HG03432 (cell line): ENCODE results near the gene EYS.
"Not testable (repeated sequence)": the region's sequence is repeated elsewhere in the genome, so short reads cannot be mapped to it uniquely, and the experiment has no call there.

Experiments
- ATAC-seq: cut with Tn5 transposase; IDR thresholded peaks from one replicate; pipeline ENCODE4 v1.9.1; 2021; ENCODE audit warnings: mild to moderate bottlenecking, moderate library complexity; ENCODE audit not compliant: unreplicated experiment

Gene EYS

DNA sequence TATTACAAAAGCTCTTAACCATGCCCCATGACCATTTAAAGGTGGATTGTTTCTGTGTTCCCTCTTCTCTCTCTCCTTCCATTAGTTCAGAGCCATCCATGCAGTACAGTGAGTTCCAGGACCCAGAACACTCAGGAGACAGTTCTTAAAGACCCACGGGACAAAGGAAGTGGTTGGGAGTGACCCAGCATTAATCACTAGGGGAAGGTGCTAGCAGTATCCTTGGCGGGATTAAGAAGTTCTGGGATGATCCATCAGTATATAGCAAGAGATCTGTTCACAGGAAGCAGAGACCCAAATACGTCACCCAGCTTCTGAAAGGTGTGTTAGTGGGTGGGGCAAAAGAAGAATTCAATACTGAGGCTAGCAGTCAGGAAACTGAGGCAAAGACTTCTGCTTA, 1917.3 kb downstream of the EYS start:
- ATAC-seq: no peak

DNA sequence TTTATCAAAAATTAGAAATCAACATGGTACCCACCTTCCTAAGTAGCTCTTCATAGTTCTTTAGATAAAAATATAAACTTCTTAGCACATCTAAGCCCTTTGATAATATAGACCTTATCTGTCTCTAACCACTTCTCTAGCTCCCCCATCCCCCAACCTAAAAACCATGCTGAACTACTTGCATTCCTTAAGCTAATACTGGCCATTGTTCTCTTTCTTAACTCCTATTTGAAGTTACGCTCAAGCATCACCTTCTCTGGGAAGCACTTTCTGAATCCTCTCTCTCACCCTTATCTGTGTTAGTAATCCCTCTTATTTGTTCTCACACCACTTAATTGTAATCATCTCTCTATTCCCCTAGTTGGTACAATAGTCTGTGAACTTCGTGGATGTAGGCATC, 1918.5 kb downstream of the EYS start:
- ATAC-seq: no peak

DNA sequence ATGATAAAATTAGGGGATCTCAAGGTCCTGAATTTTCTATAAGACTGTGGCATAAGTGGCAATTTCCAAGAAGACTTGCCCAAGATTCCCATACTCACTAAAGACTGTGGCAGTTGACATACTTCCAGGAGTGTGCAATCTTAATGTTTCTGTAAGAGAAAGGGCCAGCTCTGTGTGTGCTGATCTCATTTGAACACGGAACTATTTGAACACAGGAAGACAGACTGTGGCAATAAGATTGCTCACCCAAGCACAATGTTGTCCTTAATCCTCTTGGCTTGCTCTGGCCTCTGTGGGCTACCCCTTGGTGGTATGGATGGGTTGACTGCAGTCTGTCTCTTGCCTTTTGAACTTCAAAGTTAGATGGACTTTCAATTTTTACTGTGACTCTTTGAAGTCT, 1920.0 kb downstream of the EYS start:
- ATAC-seq: no peak

DNA sequence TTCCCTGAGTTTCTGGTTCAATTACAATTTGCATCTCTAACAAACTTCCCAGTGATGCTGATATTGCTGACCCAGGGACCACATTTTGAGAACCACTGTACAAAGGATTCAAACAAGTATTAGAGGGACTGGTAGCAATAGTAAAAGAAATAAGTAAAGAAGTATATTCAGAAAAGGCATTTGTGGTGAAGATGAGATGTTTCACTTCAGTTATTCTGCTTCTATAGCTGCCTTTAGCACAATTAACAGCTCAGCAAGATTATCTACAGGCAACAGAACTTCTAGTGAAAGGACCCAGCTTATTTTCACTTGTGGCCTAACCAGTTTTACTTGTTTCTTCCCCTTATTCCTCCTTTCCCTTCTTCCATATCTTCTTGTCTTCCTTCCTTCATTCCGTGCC, 1922.0 kb downstream of the EYS start:
- ATAC-seq: peak; percentile 49

DNA sequence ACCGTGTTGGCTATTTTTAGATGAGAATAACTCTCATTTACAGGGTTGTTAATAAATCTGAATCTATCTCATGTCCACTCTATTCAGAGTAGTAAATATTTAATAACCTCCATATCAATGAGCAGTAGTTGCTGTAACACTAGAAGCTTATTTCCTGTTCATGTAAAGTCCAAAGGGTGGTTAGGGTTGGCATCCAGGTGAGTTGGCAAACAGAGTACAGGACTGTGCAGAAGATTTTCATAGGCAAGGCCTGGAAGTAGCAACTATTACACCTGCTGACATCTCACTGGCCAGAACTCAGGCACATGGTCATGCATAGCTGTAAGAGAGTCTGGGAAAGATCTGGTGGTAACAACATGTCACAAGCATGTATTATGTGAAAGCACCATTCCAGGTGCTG, 1923.9 kb downstream of the EYS start:
- ATAC-seq: peak; percentile 43

DNA sequence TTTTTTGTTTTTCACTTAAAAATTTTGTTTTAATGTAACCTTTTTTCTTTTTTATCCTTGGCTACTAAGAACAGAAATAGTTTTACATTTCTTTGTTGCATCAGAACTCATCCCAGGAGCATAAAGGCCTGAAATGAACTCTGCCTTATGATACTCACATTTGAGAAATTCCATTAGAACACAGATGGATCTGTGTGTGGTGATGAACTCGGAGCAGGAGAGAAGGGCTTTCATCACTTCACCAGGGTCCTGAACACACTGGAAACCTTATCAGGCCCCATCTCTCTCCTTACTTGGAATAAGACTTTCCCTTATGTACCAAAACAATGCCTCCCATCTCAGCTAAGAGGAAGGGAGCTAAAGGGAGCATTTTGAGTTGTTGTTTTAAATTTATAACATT, 1932.1 kb downstream of the EYS start:
- no peak for ATAC-seq

DNA sequence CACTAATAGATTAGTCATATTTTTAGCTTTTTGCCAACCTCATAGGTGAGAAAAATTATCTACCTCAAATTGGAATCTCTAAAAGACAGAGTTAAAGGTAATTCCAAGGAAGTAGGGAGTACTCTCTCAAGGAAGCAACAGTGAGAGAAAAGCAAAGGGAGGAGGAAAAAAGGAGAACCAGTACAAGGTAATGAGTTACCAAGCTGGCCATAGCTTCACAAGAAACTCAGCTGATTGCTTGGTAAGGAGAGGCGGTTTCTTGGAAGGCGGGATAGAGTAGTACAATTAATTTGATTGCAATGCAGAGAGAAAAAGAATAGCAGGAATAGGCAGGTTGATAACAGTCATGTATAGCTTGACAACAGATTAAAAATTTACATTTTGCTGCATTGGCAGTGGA, 1933.8 kb downstream of the EYS start:
- no peak for ATAC-seq

DNA sequence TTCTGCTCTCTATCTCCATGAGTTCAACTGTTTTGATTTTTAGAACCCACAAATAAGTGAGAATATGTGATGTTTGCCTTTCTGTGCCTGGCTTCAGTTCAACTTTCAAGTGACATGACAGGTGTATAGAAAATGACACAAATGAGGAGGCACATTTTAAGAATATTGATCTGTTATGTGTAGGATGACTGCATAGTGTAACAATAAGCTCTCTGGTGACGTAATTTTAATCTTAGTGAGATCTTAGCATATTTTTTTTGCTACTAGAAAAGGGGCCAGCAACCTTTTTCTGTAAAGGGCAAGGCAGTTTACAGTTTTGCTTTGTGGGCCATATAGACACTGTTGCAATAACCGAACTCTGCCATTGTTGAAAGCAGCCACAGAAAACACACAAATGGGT, 1941.2 kb downstream of the EYS start:
- no peak for ATAC-seq

DNA sequence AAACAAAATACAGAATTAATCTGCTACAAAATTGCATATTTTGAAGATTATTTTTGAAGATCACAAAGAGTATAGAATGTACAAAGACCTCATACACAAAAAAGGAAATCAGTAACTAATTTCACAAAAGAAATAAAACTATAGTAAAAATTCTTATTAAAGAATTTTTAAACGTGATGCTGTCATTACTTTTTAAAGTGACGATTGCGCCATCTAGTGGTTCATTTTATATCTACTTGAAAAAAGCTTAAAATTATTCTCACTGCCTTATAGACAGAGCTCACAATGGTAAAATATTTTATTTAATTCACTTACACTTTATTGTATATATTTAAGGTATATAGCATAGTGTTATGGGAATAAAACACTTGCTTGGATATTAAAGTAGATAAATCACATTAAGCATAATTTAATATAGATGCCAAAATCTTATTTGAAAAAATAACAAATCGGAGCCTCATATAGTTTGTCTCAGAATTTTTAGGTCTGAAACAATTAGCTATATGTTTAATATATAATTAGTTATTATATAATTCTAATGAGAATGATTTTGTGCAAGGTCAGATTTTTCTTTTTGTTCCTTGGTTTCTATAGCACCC, 1942.6 kb downstream of the EYS start:
- ATAC-seq: peak; percentile 48

DNA sequence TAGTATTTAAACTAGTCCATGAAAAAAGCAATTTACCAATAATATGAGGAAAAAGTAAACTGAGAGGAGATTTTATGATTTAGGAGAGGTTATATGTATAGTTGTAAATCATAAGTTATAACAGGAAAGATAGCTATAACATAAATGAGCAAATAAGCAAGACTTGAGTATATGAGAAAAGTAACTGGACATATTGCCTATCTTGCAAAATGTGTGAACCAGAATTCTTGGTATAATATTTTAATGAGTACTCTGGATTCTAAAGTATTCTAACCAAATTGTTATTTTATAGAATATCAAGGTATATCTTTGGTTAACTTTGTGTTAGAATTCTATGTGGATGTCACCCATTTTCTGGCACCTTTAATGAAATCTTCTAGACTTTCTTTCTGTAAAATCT, 1946.8 kb downstream of the EYS start:
- ATAC-seq: no peak

DNA sequence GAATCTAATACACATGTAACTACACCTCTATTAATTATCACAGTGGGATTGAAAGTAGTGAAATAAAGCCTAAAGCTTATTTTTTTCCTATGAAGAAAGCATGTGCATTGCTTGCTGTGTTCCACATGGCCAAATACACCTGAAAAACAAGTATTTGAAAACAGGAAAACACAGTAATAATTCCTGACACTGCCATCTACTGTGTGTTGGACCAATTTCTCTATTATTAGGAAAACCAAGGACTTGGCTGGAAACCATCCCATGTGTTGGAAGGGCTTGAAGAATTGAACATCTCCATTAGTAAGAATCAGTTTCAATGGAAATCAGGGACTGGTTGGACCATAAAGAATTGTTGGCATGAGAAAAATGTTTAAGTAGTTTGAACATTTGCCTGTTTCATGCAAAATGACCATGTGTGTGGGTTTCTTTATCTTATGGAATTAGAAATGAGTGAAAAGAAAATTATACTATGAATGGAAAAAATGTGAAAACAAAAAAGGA, 1947.4 kb downstream of the EYS start:
- ATAC-seq: no peak

DNA sequence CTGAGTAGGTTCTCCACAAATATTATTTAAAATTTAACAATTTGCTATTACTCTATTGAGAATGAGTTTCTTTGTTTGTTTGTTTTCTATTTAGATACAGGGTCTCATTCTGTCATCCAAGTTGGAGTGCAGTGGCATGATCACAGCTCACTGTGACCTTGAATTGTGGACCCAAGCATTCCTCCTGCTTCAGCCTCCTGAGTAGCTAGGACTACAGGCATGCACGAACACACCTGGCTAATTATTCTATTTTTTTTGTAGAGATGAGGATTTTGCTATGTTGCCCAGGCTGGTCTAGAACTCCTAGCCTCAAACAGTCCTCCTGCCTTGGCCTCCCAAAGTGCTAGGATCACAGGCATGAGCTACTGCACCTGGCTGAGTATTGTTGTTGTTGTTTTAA, 1949.2 kb downstream of the EYS start:
- ATAC-seq: no peak

DNA sequence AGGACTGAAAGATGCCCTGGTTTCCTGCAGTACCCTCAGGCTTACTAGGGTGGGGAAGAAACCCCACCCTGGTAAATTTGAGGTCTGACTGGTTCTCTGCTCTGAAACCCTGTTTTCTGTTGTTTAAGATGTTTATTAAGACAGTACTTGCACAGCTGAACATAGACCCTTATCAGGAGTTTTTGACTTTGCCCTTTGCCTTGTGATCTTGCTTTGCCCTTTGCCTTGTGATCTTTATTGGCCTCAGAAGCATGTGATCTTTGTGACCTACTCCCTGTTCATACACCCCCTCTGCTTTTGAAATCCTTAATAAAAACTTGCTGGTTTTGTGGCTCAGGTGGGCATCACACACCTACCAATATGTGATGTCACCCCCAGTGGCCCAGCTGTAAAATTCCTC, 1949.8 kb downstream of the EYS start:
- ATAC-seq: not testable (repeated sequence)

DNA sequence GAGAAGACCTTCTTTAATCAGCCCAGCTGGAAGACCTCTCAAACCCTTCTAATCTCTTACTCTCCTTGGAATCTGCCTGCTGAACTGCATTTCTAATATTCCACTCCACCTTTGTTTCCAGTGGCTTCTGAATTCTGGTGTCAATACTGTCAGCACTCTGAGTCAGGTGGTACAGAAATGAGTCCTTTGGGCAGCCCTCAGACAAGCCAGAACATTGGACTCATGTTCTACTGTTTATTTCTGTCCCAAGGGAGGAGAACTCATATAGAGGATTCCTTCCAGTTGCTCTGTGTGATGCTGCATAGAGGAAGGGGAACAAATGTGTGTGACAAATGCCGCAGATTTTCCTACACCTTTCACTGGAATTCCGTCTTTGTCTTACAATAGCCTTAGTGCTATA, 1956.6 kb downstream of the EYS start:
- ATAC-seq: no peak

DNA sequence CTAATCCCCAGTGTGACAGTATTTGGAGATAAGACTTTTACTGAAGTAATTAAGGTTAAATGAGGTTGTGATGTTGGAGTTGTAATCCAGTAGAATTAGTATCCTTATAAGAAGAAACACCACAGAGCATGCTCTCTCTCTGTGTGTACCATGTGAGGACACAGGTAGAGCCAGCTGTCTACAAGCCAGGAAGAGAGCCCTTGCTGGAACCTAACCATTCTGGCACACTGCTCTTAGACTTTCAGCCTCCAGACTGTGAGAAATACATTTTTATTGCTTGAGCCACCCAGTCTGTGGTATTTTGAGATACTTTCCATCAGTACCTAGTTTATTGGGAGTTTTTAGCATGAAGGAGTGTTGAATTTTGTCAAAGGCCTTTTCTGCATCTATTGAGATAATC, 1961.2 kb downstream of the EYS start:
- no peak for ATAC-seq

DNA sequence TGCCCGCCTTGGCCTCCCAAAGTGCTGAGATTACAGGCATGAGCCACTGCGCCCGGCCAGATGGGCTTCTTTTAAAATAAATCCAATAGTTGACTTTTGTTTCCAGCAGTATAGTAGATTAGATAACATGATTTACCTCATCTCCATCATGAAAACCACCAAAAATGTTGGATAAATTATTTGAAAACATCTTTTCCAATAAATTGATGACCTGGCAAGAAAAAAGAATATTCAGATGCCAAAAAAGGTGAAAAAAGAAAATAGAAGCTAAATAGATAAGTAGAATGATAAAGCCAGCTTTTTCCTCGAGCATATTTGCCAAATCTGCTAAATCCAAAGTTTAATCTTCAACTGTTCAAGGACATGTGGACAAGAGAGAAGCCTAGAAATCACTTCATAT, 1962.2 kb downstream of the EYS start:
- no peak for ATAC-seq

DNA sequence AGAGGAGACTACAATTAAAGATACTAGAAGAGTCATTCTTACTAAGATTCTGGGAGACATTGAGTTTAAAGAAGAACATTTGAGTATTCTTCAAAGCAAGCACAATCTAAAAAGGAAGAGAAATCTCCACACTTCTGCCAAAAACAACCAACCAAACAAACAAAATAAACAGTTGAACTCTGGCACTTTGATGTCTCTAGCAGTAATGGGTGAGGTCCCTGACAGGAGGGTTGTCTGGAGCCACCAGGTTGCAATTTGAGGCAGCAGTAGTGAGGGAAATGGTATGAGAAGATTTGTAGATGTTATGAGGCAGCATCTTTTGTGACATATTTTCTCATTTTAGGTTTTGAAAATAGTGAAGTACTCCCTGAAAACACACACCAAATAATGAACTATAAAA, 1963.3 kb downstream of the EYS start:
- ATAC-seq: no peak

DNA sequence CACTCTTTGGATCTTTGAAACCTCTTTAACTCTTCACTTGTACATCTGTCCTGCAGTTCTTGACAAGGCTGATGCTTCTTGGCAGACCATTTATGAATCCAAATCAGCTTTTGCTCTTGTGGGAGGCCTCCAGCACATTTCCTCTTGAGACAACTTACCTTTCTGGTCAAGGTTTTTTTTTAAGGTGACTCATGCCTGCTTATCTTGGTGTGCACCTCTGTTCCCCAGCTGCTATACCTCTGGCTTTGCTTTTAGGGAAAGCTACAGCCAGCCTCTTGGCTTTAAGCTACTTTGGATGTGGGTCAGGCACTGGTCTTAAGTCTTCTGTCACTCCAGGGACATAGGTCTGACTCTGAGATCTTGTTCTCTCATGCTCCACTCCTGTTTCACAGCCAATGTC, 1965.0 kb downstream of the EYS start:
- no peak for ATAC-seq

DNA sequence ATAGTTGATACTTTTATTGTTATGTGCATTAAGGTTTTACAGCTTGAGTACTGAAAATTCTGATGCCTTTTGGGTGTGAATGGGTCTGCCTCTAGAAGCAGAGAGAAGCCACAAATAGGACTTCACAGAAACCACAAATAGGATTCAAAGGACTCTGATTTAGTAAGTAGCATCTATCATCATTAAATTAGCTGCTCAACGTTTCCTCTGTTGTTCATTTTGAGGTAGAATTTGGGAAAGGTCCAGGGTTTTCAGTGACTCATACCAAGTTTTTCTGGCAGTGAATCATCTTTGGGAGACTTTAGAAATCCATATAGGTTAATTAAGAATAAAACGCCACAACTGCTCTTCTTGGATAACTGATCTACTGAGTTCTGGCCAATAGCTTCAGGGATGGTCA, 1966.3 kb downstream of the EYS start:
- ATAC-seq: no peak

DNA sequence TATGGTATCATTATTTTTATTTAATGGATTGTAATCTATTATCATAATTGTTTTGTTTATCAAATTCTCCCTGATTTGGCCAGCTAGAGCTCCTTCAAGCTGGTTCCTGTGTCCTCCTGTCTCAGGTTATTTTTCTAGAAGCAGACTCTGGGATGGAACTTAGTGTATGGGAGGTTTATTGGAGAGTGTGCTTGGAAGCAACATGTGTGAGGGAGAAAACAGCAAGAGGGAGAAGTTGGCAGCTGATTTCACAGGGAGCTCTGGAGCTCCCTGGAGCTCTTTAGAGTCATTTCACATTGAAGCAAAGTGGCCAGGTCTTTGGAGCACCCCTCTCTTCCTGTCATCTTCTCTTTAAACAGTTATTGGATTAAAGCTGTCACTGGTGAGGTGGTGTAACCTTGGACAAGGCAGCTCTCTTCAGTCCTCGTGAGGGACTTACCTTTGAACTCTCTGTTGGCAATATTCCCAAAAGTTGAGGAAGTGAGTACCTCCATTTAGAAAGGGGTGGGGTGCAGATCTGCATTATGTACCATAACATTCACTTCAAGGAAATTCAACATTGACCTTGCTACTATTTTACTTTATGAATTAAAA, 1967.8 kb downstream of the EYS start:
- ATAC-seq: no peak

DNA sequence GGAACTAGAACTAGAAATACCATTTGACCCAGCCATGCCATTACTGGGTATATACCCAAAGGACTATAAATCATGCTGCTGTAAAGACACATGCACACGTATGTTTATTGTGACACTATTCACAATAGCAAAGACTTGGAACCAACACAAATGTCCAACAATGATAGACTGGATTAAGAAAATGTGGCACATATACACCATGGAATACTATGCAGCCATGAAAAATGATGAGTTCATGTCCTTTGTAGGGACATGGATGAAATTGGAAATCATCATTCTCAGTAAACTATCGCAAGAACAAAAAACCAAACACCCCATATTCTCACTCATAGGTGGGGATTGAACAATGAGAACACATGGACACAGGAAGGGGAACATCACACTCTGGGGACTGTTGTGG, 1968.8 kb downstream of the EYS start:
- ATAC-seq: not testable (repeated sequence)

DNA sequence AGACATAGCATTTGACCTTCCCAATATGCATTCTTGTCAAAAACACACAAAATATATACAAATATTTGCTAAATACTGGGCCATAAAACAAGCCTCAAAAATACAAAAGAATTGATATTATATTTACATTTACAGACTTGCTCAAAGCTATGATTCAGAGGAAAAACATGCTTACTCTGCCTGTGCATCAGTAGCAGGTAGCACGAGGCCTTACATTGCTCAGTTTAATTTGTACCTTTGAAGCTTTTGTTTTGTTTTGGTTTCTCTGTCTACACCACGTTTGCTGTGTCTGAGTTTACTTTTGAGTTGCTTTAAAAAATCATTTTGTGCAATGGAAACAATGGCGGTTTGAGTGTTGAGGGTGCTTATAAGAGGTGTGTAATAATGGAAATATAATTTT, 1972.1 kb downstream of the EYS start:
- no peak for ATAC-seq

DNA sequence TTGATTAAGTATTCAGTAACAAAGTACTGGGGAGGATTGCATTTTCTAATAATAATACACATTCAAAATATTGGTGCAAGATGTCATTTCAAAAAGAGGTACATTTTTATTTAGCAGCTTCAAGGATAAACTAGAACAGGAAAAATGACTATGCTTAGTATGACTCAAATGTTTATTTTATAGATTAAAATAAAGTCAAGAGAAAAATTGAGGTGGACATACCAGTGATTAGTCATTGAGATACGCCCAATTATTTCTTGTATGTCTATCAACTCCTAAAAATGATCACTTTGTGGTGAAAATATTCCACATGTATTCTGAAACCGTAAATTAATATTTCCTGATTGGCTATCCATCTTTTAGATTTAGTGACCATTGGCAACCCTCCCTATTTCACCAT, 1974.7 kb downstream of the EYS start:
- no peak for ATAC-seq
